Fibroblast of peridontal ligament (primary cell): Measurements from ENCODE around the gene CEP72.

Source experiments
- DNase-seq: peaks from one replicate; pipeline ENCODE4 v3.0.0-alpha.2; 2010; ENCODE audit errors: extremely low read depth

CEP72 gene

GRCh38 chr5:659496-660263 lies 47.5 kb downstream of the CEP72 start:
- no peak for DNase-seq

GRCh38 chr5:660491-661030 lies 48.4 kb downstream of the CEP72 start:
- DNase-seq: no peak

- DNase-seq: no peak
These were observed 50.0 kb downstream of the CEP72 start for GRCh38 chr5:661891-662750.

GRCh38 chr5:662751-663435 lies 50.8 kb downstream of the CEP72 start:
- no peak for DNase-seq

- DNase-seq: no peak
These were observed 51.5 kb downstream of the CEP72 start for GRCh38 chr5:663436-664342.

GRCh38 chr5:664343-664993 lies 52.3 kb downstream of the CEP72 start:
- no peak for DNase-seq

GRCh38 chr5:664994-665360 lies 52.8 kb downstream of the CEP72 start:
- DNase-seq: no peak

- no peak for DNase-seq
These were observed 53.4 kb downstream of the CEP72 start for GRCh38 chr5:665541-665955.

GRCh38 chr5:665956-666711 lies 54.0 kb downstream of the CEP72 start:
- no peak for DNase-seq

GRCh38 chr5:666816-667498 lies 54.8 kb downstream of the CEP72 start:
- DNase-seq: no peak

- no peak for DNase-seq
These were observed 56.3 kb downstream of the CEP72 start for GRCh38 chr5:668283-668995.

GRCh38 chr5:669111-669841 lies 57.1 kb downstream of the CEP72 start:
- DNase-seq: no peak

GRCh38 chr5:669842-670395 lies 57.8 kb downstream of the CEP72 start:
- DNase-seq: no peak

- DNase-seq: no peak
These were observed 58.5 kb downstream of the CEP72 start for GRCh38 chr5:670396-671270.

- DNase-seq: peak; percentile 35
These were observed 59.6 kb downstream of the CEP72 start for GRCh38 chr5:671459-672328.
